ENCODE measurements around the gene ZNF750.

- TF ChIP-seq POLR2A (IDR thresholded peaks at IDR 0.05) = no peak
- no peak for TF ChIP-seq POLR2AphosphoS5 (IDR thresholded peaks at IDR 0.05)
- TF ChIP-seq CTCF (IDR thresholded peaks at IDR 0.05) = no peak
Measured at GRCh38 chr17:82849076-82849945, 9.5 kb upstream of the ZNF750 start.
